Small intestine (tissue), 7 donors: ENCODE data around the gene SIAE. TPM values are rescaled to one million over a fixed set of nuclear protein-coding genes. Genes with fewer than 3 reads are reported as not detected.
A peak's percentile ranks its signal among the peaks of the same experiment; 100 is the strongest.

ENCODE experiments used
- DNase-seq, 2 donors: peaks; one replicate each; pipeline versions ENCODE4 v3.0.0 to v3.0.0-alpha.2; 2013
- FAIRE-seq: peaks from 2 replicates; lab custom pipeline; 2012; peaks lifted over from hg19 to GRCh38; lab: Jason Lieb, UNC
- H3K27ac ChIP-seq, 3 donors: one replicate each; pipeline ENCODE4 v1.5.1; 2013; ENCODE audit warnings: low read length in 2 of 3, mild to moderate bottlenecking in 2 of 3, control low read depth in 1 of 3, inconsistent platforms in 1 of 3, low read depth in 1 of 3, moderate library complexity in 1 of 3
- H3K27me3 ChIP-seq, 3 donors: one replicate each; pipeline ENCODE4 v1.6.1; 2013; ENCODE audit warnings: low read length in 3 of 3, inconsistent platforms in 1 of 3; ENCODE audit not compliant: control insufficient read depth in 3 of 3, insufficient read depth in 3 of 3
- H3K36me3 ChIP-seq, 3 donors: one replicate each; pipeline ENCODE4 v1.6.1; 2013; ENCODE audit warnings: low read length in 3 of 3, inconsistent platforms in 1 of 3, low read depth in 1 of 3, mild to moderate bottlenecking in 1 of 3, moderate library complexity in 1 of 3; ENCODE audit not compliant: control insufficient read depth in 3 of 3, insufficient read depth in 2 of 3
- H3K4me1 ChIP-seq, 3 donors: one replicate each; pipeline ENCODE4 v1.6.1; 2013; ENCODE audit warnings: low read length in 2 of 3, inconsistent platforms in 1 of 3, low read depth in 1 of 3, mild to moderate bottlenecking in 1 of 3, moderate library complexity in 1 of 3; ENCODE audit not compliant: control insufficient read depth in 3 of 3, insufficient read depth in 2 of 3
- H3K4me3 ChIP-seq, 3 donors: one replicate each; pipeline ENCODE4 v1.5.1; 2013; ENCODE audit warnings: low read length in 3 of 3, control low read depth in 1 of 3, inconsistent platforms in 1 of 3, low read depth in 1 of 3, mild to moderate bottlenecking in 1 of 3, moderate library complexity in 1 of 3
- H3K9me3 ChIP-seq, 2 donors: one replicate each; pipeline ENCODE4 v1.6.1; 2013; ENCODE audit warnings: low read depth in 1 of 2, low read length in 1 of 2; ENCODE audit not compliant: control insufficient read depth in 2 of 2, insufficient read depth in 1 of 2
- WGBS, 3 donors: extraction: QIAGEN DNeasy Blood & Tissue Kit; methylation state at CpG; one replicate each; pipeline ENCODE4 v1.1.7; 2013; 5-methylcytosine and 5-hydroxymethylcytosine counted together
- polyA plus RNA-seq, 4 donors: library from polyadenylated mRNA; stranded (reverse) in 3 of 4; unstranded in 1 of 4; fragments of 200-250 nt in 3 of 4; fragments of 120-200 nt in 1 of 4; gene quantifications; one replicate each; pipeline versions ENCODE4 v1.2.1 to v1.2.3, GENCODE V29; 2013
- donor health status: healthy with polysubstance abuse.
- donor health status: control.
- donor health status: control.
- donor health status: Bipolar disorder and iron deficiency.
- donor health status: healthy.

The SIAE gene
- polyA plus RNA-seq, 4 donors = 4.1 to 68.9 (median 27.5) TPM

- peaks cover 16 to 37% (median 17%) of the 10 kb centered on the region in 3 donors for H3K36me3 ChIP-seq
- no peak for FAIRE-seq
- no peaks in the 10 kb centered on the region for H3K27me3 ChIP-seq
- DNase-seq = no peak
- H3K4me1 ChIP-seq = no peaks in the 10 kb centered on the region
- no peak overlapping the region for H3K27ac ChIP-seq
- 85 to 100% (median 89%) methylated on average over 1 of the region's 1 CpG for WGBS, 3 donors
- H3K4me3 ChIP-seq = no peak overlapping the region
- no peaks in the 10 kb centered on the region for H3K9me3 ChIP-seq
These were observed 40.2 kb downstream of the SIAE start for GRCh38 chr11:124633355-124633754.

- Histone ChIP-seq H3K27me3 (no peaks in the 10 kb centered on the region), H3K9me3 (no peaks in the 10 kb centered on the region), H3K4me3 (no peak overlapping the region), H3K4me1 (peaks cover 0 to 2% (median 0%) of the 10 kb centered on the region in 3 donors), H3K27ac (no peak overlapping the region), H3K36me3 (peaks cover 20 to 38% (median 24%) of the 10 kb centered on the region in 3 donors)
- FAIRE-seq = no peak
- DNase-seq = no peak
- WGBS, 3 donors = 79 to 83% (median 81%) methylated on average over 4 of the region's 4 CpGs
These were observed 43.6 kb downstream of the SIAE start for GRCh38 chr11:124629961-124630360.

GRCh38 chr11:124627546-124627945 lies 46.0 kb downstream of the SIAE start:
- no peak overlapping the region for H3K4me3 ChIP-seq
- peaks cover 0 to 5% (median 5%) of the 10 kb centered on the region in 3 donors for H3K4me1 ChIP-seq
- no peak for FAIRE-seq
- no peak for DNase-seq
- 87 to 88% (median 88%) methylated on average over 5 of the region's 5 CpGs for WGBS, 3 donors
- no peaks in the 10 kb centered on the region for H3K27me3 ChIP-seq
- no peak overlapping the region for H3K27ac ChIP-seq
- peaks cover 14 to 35% (median 18%) of the 10 kb centered on the region in 3 donors for H3K36me3 ChIP-seq
- H3K9me3 ChIP-seq = no peaks in the 10 kb centered on the region

- no peak overlapping the region for H3K27ac ChIP-seq
- no peaks in the 10 kb centered on the region for H3K27me3 ChIP-seq
- no peaks in the 10 kb centered on the region for H3K9me3 ChIP-seq
- no peak overlapping the region for H3K4me3 ChIP-seq
- peaks cover 5 to 20% (median 15%) of the 10 kb centered on the region in 3 donors for H3K36me3 ChIP-seq
- H3K4me1 ChIP-seq = peaks cover 5 to 11% (median 5%) of the 10 kb centered on the region in 3 donors
- DNase-seq (no peak), FAIRE-seq (no peak)
- WGBS, 3 donors = 94 to 96% (median 95%) methylated on average over 3 of the region's 3 CpGs
These were observed 47.9 kb downstream of the SIAE start for GRCh38 chr11:124625504-124626168.

- H3K27ac ChIP-seq = no peak overlapping the region
- 41 to 55% (median 50%) methylated on average over 4 of the region's 4 CpGs for WGBS, 3 donors
- H3K36me3 ChIP-seq = peaks cover 4 to 17% (median 12%) of the 10 kb centered on the region in 3 donors
- FAIRE-seq = no peak
- no peaks in the 10 kb centered on the region for H3K27me3 ChIP-seq
- H3K4me3 ChIP-seq = peak overlapping the region in 2 of 3 donors; percentile 82 to 97
- H3K9me3 ChIP-seq = no peaks in the 10 kb centered on the region
- DNase-seq = no peak
- peaks cover 5 to 11% (median 5%) of the 10 kb centered on the region in 3 donors for H3K4me1 ChIP-seq
These were observed 49.5 kb downstream of the SIAE start for GRCh38 chr11:124623861-124624525.

GRCh38 chr11:124622531-124623451 lies 50.7 kb downstream of the SIAE start, which contains the start of gene TBRG1:
TBRG1 (plus strand) TSS chr11:124622864; CDS start chr11:124623084, 220 bp downstream.
- 0 to 1% (median 0%) methylated on average over 57 of the region's 57 CpGs for WGBS, 3 donors
- Histone ChIP-seq H3K4me1 (peaks cover 5 to 11% (median 5%) of the 10 kb centered on the region in 3 donors), H3K36me3 (peaks cover 4 to 16% (median 10%) of the 10 kb centered on the region in 3 donors), H3K9me3 (no peaks in the 10 kb centered on the region), H3K27ac (peak within 1 kb of the TSS; percentile 89 to 97 (median 96)), H3K4me3 (peak within 1 kb of the TSS; percentile 82 to 97 (median 97)), H3K27me3 (no peaks in the 10 kb centered on the region)
- no peak for FAIRE-seq
- DNase-seq = peak; percentile 90 to 95

GRCh38 chr11:124618863-124619262 lies 54.7 kb downstream of the SIAE start:
- FAIRE-seq (no peak), DNase-seq (peak; percentile 25 to 80)
- peaks cover 3 to 11% (median 5%) of the 10 kb centered on the region in 3 donors for H3K4me1 ChIP-seq
- no peaks in the 10 kb centered on the region for H3K9me3 ChIP-seq
- H3K36me3 ChIP-seq = no peaks in the 10 kb centered on the region
- 18 to 58% (median 40%) methylated on average over 5 of the region's 5 CpGs for WGBS, 3 donors
- H3K27ac ChIP-seq = no peak overlapping the region
- no peak overlapping the region for H3K4me3 ChIP-seq
- H3K27me3 ChIP-seq = no peaks in the 10 kb centered on the region
